Uterus (tissue), 4 donors: ENCODE data around the gene NRTN. TPM values are rescaled to one million over a fixed set of nuclear protein-coding genes. Genes with fewer than 3 reads are reported as not detected.

Experiments used
- DNase-seq, 2 donors: peaks; one replicate each; pipeline ENCODE4 v3.0.0-alpha.2; 2019 to 2020
- H3K27ac ChIP-seq, 2 donors: fragments of 200-600 bp; sonication (generic); 1 replicate in 1 of 2; 2 replicates in 1 of 2; pipeline ENCODE4 v1.5.1; 2016 to 2018
- H3K27me3 ChIP-seq, 2 donors: fragments of 200-600 bp; sonication (generic); one replicate each; pipeline ENCODE4 v1.5.1; 2018 to 2019; ENCODE audit warnings: control low read depth in 1 of 2
- H3K36me3 ChIP-seq, 2 donors: fragments of 200-600 bp; sonication (generic); one replicate each; pipeline ENCODE4 v1.5.1; 2019; ENCODE audit warnings: control low read depth in 1 of 2
- H3K4me1 ChIP-seq, 2 donors: fragments of 200-600 bp; sonication (generic); one replicate each; pipeline ENCODE4 v1.5.1; 2018 to 2019; ENCODE audit warnings: control low read depth in 1 of 2
- H3K4me3 ChIP-seq, 2 donors: fragments of 200-600 bp; sonication (generic); 1 replicate in 1 of 2; 2 replicates in 1 of 2; pipeline ENCODE4 v1.5.1; 2018 to 2019; ENCODE audit warnings: mild to moderate bottlenecking in 1 of 2
- H3K9me3 ChIP-seq, 2 donors: fragments of 200-600 bp; sonication (generic); one replicate each; pipeline ENCODE4 v1.5.1; 2019; ENCODE audit warnings: control low read depth in 1 of 2
- CTCF ChIP-seq, 4 experiments: fragments of 200-600 bp in 2 of 4; fragments of 450-650 bp in 2 of 4; sonication (generic) in 2 of 4; IDR thresholded peaks; one replicate each; pipeline ENCODE4 v1.5.1; 2016 to 2019; ENCODE audit warnings: antibody characterized with exemption in 4 of 4, mild to moderate bottlenecking in 2 of 4, moderate library complexity in 1 of 4
- POLR2A ChIP-seq, 2 donors: fragments of 450-650 bp; IDR thresholded peaks; one replicate each; pipeline ENCODE4 v1.6.1; 2016; ENCODE audit warnings: antibody characterized with exemption in 2 of 2, mild to moderate bottlenecking in 1 of 2, moderate library complexity in 1 of 2
- intact Hi-C: fragments of 100-400 bp; cut with DNase I; formaldehyde crosslinking; loops from one replicate; pipeline ENCODE4 v1.15.1; 2023; ENCODE audit warnings: low total_unique reads
- total RNA-seq, 4 donors: library from RNA; depleted of rRNA in 3 of 4; stranded (reverse); fragments of >200 nt in 3 of 4; gene quantifications; one replicate each; pipeline versions ENCODE4 v1.1.0 to v1.2.4, GENCODE V29; 2014 to 2023
- donor health status: DM: yes; HTN: yes; CAD: no.

NRTN gene
- total RNA-seq, 4 donors from 2014 or later, result 0.35 TPM; not detected in 3

DNA sequence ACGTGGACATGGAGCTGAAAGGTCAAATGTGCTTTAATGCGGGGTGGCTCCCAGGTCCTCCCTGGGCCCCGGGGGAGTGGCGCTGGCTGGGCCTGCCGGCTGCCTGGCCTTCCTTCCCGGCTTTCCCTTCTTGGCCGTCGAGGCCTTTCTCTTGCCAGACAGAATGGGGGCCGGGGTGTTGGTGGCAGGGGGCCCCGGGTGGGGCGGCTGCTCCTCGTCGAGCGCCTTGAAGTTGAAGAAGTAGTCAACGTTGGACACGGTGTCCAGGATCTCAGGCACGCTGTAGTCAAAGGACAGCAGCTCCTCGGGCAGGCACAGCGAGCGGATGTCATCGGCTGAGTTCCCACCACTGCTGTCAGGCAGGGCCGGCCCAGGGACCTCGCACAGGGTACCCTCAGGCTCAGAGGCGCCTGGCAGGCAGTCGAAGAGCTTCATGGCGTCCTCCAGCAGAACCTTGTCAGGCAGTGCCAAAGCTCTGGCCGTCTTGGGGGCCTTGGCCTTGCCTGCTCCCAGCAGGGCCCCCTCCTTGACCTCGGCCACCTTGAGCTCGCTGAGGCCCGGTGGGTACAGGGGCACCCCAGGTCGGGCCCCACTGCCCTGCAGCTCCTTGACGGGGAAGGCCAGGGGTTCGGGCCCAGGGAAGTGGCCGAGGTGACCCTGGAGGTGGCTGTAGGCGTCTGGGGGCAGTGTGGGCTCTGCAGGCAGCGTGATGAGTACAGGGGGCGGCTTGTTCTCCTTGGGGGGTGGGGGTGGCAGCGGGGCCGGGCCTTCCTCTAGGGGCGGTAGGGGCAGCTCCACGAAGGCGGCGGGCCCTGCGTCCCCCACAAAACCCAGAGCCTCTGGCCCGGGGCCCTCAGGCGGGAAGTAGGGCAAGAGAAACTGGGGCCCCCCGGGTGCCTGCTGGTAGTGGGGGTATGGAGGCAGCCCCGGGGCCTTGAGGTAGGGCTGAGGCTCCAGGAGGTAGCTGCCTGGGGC, 21.6 kb upstream of the NRTN start:
- H3K9me3 ChIP-seq, result no peaks in the 10 kb centered on the region
- no peaks in the 10 kb centered on the region for H3K4me1 ChIP-seq
- no peak overlapping the region for H3K4me3 ChIP-seq
- no peaks in the 10 kb centered on the region for H3K36me3 ChIP-seq
- DNase-seq, result no peak
- TF ChIP-seq CTCF (IDR thresholded peaks at IDR 0.05) (no peak), POLR2A (IDR thresholded peaks at IDR 0.05) (no peak)
- H3K27ac ChIP-seq, result no peak overlapping the region
- intact Hi-C loops, result no loop called here
- no peaks in the 10 kb centered on the region for H3K27me3 ChIP-seq

GRCh38 chr19:5784581-5785147, 20.2 kb upstream of the NRTN start, which contains the start of gene PRR22:
TSS of gene PRR22 (minus strand) at chr19:5784746. CDS start at chr19:5784660, 86 bp downstream.
- Histone ChIP-seq H3K27ac (no peak within 1 kb of the TSS), H3K36me3 (no peaks in the 10 kb centered on the region), H3K4me3 (no peak within 1 kb of the TSS), H3K27me3 (no peaks in the 10 kb centered on the region), H3K4me1 (no peaks in the 10 kb centered on the region), H3K9me3 (no peaks in the 10 kb centered on the region)
- DNase-seq, result no peak
- TF ChIP-seq POLR2A (IDR thresholded peaks at IDR 0.05) (no peak), CTCF (IDR thresholded peaks at IDR 0.05) (no peak)
- intact Hi-C loops, result no loop called here

DNA sequence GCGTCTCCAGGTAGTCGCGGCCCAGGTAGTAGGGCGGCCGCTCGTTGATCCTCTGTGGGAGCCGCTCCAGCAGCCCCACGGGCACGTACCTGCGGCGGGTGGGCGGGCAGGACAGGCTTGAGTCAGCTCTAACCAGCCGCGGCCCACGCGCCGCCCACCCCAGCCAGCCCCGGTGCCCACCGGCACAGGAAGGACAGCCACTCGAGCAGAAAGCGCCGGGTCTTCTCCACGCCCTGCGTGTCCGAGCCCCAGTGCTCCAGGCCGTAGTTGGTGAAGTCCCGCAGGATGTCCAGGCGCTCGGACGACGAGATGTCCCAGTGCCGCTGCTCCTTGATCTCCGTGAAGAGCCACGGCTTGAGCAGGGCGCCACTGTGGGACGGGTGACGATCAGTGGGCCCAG, 19.4 kb upstream of the NRTN start:
- H3K36me3 ChIP-seq, result no peaks in the 10 kb centered on the region

DNA sequence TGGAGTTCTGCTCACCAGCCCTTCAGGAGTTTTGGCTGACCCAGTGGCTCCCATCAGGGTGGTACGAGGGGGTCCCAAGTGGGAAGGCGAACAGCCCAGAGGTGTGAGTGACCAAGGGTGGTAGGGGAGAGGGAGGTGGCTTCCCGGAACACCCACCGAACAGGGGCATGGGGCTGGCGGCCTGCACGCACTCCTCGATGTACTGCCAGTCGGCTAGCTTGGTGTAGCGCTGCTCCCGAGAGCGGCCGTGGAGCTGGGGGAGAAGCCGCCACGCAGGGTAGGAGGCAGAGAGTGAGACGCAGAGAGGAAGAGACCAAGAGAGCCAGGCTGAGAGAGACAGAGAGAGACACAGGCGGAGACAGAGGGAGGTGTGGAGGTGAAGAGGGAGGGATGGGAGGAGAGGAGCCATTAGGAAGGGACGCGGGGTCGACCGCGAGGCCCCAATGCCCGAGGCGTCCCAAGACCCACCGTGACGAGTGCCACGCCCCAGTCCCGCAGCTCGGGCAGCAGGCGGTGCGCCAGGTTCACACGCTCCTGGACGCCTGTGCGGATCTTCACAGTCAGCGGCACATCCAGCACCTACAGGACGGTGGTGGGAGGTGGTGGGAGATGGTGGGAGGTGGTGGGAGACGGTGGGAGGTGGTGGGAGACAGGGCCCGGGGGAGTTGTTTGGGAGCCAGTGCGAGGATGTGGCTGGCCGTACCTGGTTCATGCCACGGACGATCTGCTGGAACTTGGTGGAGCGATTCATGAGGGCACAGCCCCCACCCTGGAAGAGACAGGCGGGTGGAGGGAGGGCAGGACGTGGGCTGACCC, 18.1 kb upstream of the NRTN start:
- intact Hi-C loops, result no loop called here
- H3K4me3 ChIP-seq, result no peak overlapping the region
- no peak for DNase-seq
- no peaks in the 10 kb centered on the region for H3K27me3 ChIP-seq
- TF ChIP-seq CTCF (IDR thresholded peaks at IDR 0.05) (no peak), POLR2A (IDR thresholded peaks at IDR 0.05) (no peak)
- no peak overlapping the region for H3K27ac ChIP-seq
- no peaks in the 10 kb centered on the region for H3K36me3 ChIP-seq
- H3K4me1 ChIP-seq, result no peaks in the 10 kb centered on the region
- no peaks in the 10 kb centered on the region for H3K9me3 ChIP-seq

More for the DNA sequence above, 19.4 kb upstream of the NRTN start:
- intact Hi-C loops, result no loop called here
- no peak for TF ChIP-seq POLR2A (IDR thresholded peaks at IDR 0.05)
- TF ChIP-seq CTCF (IDR thresholded peaks at IDR 0.05), result no peak
- Histone ChIP-seq H3K27ac (no peak overlapping the region), H3K27me3 (no peaks in the 10 kb centered on the region), H3K4me1 (no peaks in the 10 kb centered on the region), H3K4me3 (no peak overlapping the region), H3K9me3 (no peaks in the 10 kb centered on the region)
- no peak for DNase-seq
